Measurements from ENCODE around the gene CCDC38. TPM values are rescaled to one million over a fixed set of nuclear protein-coding genes. Genes with fewer than 3 reads are reported as not detected.
"Not testable (repeated sequence)": the region's sequence is repeated elsewhere in the genome, so short reads cannot be mapped to it uniquely, and the experiment has no call there.

Gene CCDC38
- polyA plus RNA-seq, 3 donors = 0.21 to 0.37 (median 0.35) TPM

DNA sequence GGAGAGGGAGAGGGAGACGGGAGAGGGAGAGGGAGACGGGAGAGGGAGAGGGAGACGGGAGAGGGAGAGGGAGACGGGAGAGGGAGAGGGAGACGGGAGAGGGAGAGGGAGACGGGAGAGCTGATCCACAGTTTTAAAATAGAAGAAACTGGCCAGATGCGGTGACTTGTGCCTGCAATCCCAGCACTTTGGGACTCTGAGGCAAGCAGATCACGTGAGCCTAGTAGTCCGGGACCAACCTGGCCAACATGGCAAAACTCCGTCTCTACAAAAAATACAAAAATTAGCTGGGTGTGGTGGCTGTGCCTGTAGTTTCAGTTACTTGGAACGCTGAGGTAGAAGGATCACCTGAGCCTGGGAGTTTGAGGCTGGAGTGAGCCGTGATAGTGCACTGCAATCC is 100.0 kb downstream of the CCDC38 start:
- not testable (repeated sequence) for DNase-seq (ENCODE audit: low read depth in 3 of 3, low spot score in 2 of 3)

DNA sequence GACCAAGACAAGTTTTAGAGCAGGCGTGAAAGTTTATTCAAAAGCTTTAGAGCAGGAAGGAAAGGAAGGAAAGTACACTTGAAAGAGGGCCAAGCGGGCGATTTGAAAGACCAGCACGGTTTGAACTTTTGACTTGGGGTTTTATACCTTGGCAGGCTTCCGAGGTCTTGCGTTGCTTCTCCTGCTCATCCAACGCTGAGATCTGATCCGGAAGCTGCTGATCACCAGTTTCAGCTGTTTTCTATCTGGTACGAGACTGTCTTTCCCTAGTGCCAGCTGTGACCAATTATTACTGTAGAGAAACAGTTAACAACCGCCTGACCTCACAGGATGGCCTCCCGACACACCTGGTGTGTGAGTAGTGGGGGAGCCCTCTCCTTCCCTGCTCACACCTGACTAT is 104.3 kb downstream of the CCDC38 start:
- no peak for DNase-seq (ENCODE audit: low read depth in 3 of 3, low spot score in 2 of 3)

DNA sequence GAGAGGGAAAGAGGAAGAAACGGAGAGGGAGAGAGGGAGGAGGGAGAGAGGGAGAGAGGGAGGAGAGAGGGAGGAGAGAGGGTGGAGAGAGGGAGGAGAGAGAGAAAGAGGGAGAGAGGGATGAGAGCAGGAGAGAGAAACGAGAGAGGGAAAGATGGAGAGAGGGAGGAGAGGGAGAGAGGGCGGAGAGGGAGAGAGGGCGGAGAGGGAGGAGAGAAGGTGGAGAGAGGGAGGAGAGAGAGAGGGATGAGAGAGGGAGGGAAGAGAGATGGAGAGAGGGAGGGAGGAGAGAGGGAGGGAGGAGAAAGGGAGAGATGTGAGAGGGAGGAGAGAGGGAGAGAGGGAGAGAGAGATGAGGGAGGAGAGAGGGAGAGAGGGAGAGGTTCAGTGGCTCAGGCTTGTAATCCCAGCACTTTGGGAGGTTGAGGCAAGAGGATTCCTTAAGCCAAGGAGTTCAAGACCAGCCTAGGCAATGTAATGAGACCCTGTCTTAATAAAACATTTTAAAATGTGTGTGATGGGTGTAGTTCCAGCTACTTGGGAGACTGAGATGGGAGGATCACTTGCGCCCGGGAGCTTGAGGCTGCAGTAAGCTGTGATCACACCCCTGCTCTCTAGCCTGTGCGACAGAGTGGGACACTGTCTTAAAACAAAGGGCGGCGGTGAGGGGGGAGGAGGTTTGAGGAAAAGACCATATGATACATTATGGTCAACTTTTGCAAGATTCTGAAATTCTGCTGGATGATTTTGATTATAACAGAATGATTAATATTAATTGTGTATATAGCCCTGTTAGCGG is 105.0 kb downstream of the CCDC38 start:
- no peak for DNase-seq (ENCODE audit: low read depth in 3 of 3, low spot score in 2 of 3)

DNA sequence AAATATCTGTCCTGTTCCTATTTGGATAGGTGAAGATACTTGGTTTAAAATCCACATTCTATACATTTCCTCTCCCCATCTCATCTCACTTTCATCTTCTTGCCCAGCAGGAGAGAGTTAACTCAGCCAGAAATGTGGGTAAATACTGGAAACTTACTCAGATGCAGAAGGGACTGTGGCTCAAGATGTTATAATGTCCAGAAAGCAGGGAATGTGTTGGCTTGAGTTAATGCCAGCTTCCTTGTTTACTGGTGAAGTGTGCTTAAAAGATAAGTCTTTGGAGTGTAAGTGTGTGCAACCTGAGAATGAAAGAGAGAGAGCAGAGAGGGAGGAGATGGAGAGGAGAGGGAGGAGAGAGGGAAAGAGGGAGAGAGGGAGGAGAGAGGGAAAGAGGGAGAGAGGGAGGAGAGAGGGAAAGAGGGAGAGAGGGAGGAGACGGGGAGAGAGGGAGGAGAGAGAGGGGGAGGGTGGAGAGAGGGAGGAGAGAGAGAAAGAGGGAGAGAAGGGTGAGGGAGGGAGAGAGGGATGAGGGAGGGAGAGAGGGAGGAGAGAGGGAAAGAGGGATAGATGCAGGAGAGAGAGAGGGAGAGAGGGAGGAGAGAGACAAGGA is 105.7 kb downstream of the CCDC38 start:
- no peak for DNase-seq (ENCODE audit: low read depth in 3 of 3, low spot score in 2 of 3)

DNA sequence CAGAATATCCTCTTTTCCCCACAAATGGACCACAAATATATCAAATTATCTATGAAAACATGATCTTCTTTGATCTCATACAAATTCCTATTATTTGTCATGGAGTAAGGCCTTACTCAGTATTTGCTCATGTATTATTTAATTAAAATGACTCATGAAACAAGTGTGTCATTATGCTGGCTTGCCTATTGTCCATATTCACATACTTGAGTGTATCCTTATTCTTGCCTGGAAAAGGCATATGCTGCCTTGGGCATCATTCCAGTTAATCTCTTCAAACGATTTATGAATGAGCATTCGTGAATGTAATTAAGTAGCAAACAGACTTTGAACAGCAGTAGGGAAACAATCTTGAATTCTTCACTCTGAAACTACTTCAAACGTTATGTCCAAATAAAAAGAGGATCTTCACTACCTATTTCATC is 106.2 kb downstream of the CCDC38 start:
- no peak for DNase-seq (ENCODE audit: low read depth in 3 of 3, low spot score in 2 of 3)

DNA sequence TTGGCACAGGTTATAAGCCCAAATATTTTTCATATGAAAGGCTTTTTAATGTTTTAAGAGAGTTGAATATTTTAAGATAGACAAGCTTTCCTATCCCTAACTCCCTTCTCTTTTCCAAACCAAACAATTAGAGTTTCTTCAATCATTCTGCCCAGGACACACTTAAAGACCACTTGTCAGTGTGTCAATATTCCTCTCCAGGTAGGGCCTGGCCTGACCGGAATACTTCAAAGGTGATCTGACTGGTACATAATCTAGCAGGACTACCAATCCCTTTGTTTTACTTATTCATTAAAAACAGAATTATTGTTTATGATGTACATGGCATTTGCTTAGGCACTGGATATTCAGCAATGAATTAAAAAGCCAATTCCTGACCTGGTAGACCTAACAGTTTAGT is 107.8 kb downstream of the CCDC38 start:
- no peak for DNase-seq (ENCODE audit: low read depth in 3 of 3, low spot score in 2 of 3)

DNA sequence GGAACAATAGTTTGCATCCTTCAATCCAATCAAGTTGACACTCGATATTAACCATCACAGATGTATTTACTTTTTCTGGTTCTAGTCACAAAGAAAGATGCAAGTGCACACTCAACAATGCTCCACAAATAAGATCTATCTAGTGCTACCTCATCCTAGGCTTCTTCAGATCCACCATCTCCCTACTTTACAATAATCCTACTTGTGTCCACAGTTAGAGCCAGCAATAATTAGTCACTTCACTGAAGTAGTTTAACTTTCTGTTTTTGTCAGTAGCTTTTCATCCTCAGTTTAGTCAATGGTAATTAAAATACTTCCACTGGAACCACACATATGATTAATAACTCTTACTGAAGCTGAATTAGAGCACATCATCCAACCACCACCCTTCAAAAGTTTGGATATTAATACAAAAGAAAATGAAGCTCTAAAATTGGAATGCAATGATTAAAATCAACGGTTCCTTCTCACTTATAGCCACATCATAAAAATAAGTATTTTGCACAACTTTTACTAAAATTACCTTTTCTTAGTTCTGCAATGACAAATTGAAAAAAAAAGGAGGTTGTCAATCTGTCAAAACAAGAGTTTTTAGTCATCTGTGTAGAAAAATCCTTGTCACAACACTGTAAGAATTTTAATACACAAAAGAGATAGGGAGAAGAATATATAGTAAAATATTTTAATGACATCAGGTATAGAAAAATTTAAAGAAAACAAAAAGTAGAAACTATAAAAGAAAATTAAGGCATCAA is 111.9 kb downstream of the CCDC38 start:
- DNase-seq (ENCODE audit: low read depth in 3 of 3, low spot score in 2 of 3) = no peak

DNA sequence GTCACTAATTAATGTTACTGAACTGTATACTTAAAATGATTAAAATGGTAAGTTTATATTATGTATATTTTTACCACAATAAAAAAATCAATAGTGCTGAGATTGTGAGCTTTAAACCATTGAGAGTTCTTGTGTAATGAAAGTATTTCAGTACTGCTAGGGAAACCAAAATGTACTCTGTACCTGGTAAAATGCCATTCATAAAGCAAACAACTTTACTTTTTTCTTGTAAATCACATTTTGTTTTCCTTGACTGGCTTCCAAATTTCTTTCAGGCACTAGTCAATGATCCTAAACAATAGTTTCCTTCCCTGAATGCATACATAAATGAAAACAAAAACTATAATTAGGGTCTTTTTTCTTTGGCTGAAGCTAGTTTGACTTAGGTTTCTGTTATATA is 113.0 kb downstream of the CCDC38 start:
- DNase-seq (ENCODE audit: low read depth in 3 of 3, low spot score in 2 of 3) = no peak

DNA sequence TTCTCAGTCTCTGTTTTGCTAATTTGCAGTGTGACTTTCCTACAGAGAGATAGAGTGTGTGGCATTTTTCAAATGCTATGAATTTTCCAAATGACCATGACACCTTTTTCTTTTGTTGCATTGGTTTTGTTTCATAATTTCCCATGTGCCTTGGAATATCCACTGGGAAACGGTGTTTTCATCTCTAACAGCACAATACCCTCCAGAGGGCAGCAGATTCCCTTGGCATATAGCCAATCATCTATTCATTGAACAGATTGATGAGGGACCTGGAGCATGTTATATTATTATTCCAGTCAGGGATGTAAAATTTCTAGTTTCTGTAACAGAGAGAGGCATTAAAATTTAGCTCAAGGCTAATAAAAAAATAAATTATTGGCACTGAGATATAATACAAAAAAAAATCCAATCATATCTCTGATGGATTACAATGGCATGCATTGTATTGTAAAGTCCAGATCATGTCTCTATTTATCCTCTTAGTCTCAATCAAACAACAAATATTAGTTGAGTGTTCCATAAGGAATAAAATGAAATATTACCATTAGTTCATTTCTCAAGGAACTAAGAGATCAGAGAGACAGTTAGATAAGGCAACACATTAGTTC is 122.2 kb downstream of the CCDC38 start:
- DNase-seq (ENCODE audit: low read depth in 3 of 3, low spot score in 2 of 3) = no peak

Other genes starting within 250 kb of the CCDC38 start
- gene NTN4, start 151.8 kb downstream of the CCDC38 start, polyA plus RNA-seq (ENCODE audit: insufficient read length in 3 of 3) = 100 to 1,000 TPM in 2 of 3 donors, 10 to 100 TPM in 1; 99.0 to 133 (median 114) TPM
- 100 to 1,000 TPM; 104 to 116 (median 111) TPM for gene SNRPF, start 83.7 kb downstream of the CCDC38 start, polyA plus RNA-seq (ENCODE audit: insufficient read length in 3 of 3)
- 1 to 10 TPM; 1.1 to 1.4 (median 1.3) TPM for gene AMDHD1, start 717 bp upstream of the CCDC38 start, polyA plus RNA-seq (ENCODE audit: insufficient read length in 3 of 3)
- gene HAL, start 53.7 kb upstream of the CCDC38 start, polyA plus RNA-seq (ENCODE audit: insufficient read length in 3 of 3) = under 1 TPM; 0.26 to 0.46 (median 0.30) TPM
- gene LTA4H, start 93.0 kb upstream of the CCDC38 start, polyA plus RNA-seq (ENCODE audit: insufficient read length in 3 of 3) = 100 to 1,000 TPM; 132 to 142 (median 132) TPM

Measured in right renal cortex interstitium (tissue), 3 donors.